ENCODE measurements around the gene SH3TC1.

DNA sequence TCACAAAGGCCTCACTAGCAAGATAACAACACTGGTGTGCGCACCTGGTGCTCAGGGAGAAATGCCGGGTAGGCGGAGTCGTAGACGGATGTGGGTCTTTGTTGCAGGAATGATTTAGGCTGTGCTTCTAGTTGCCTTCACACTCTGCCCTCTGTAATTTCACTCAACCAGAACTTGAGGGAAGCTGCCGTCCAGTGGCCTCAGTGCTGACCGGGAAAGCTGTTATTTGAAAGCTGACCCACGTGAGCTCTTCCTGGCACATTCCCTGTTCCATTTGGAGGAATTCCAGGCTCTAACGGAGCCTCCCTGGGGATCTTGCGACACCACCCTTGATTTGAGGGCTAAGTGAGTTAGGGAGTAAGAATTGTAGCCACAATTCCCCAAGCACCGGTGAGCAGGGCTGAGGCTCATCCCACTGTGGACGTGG, 15.9 kb downstream of the SH3TC1 start:
- no peak for TF ChIP-seq POLR2A (IDR thresholded peaks at IDR 0.05)
- TF ChIP-seq, protein P1, sequence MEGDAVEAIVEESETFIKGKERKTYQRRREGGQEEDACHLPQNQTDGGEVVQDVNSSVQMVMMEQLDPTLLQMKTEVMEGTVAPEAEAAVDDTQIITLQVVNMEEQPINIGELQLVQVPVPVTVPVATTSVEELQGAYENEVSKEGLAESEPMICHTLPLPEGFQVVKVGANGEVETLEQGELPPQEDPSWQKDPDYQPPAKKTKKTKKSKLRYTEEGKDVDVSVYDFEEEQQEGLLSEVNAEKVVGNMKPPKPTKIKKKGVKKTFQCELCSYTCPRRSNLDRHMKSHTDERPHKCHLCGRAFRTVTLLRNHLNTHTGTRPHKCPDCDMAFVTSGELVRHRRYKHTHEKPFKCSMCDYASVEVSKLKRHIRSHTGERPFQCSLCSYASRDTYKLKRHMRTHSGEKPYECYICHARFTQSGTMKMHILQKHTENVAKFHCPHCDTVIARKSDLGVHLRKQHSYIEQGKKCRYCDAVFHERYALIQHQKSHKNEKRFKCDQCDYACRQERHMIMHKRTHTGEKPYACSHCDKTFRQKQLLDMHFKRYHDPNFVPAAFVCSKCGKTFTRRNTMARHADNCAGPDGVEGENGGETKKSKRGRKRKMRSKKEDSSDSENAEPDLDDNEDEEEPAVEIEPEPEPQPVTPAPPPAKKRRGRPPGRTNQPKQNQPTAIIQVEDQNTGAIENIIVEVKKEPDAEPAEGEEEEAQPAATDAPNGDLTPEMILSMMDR (IDR thresholded peaks at IDR 0.05): no peak

Measured in adrenal gland (tissue), 5 donors.